Measurements from ENCODE around the gene VAMP5.
"Not testable (repeated sequence)": the region's sequence is repeated elsewhere in the genome, so short reads cannot be mapped to it uniquely, and the experiment has no call there.

The VAMP5 gene

GRCh38 chr2:85602476-85603234 is 18.4 kb downstream of the VAMP5 start, which contains the start of gene TMEM150A:
Gene TMEM150A (minus strand): TSS chr2:85602698. CDS start chr2:85601948, 750 bp downstream.
- DNase-seq: peak; percentile 25

GRCh38 chr2:85604133-85604444 is 19.9 kb downstream of the VAMP5 start:
- DNase-seq: not testable (repeated sequence)

GRCh38 chr2:85604568-85605339 is 20.5 kb downstream of the VAMP5 start:
- DNase-seq: no peak

- DNase-seq: no peak
Observed at GRCh38 chr2:85605406-85606115, 21.3 kb downstream of the VAMP5 start.

- DNase-seq: no peak
Observed at GRCh38 chr2:85606116-85606455, 21.9 kb downstream of the VAMP5 start.

- DNase-seq: no peak
Observed at GRCh38 chr2:85607268-85608215, 23.3 kb downstream of the VAMP5 start.

GRCh38 chr2:85611217-85611704 is 27.0 kb downstream of the VAMP5 start:
- no peak for DNase-seq

GRCh38 chr2:85611705-85612587 is 27.7 kb downstream of the VAMP5 start, which contains the start of gene C2orf68:
Gene C2orf68 (minus strand): TSS chr2:85612066. CDS start chr2:85611984, 82 bp downstream.
- peak; percentile 65 for DNase-seq

- no peak for DNase-seq
Observed at GRCh38 chr2:85613717-85614515, 29.7 kb downstream of the VAMP5 start.

GRCh38 chr2:85614757-85615156 is 30.5 kb downstream of the VAMP5 start:
- DNase-seq: not testable (repeated sequence)

- DNase-seq: no peak
Observed at GRCh38 chr2:85615413-85615728, 31.1 kb downstream of the VAMP5 start.

GRCh38 chr2:85617723-85618122 is 33.5 kb downstream of the VAMP5 start:
- DNase-seq: not testable (repeated sequence)

- DNase-seq: no peak
Observed at GRCh38 chr2:85619617-85620016, 35.4 kb downstream of the VAMP5 start.

GRCh38 chr2:85621338-85621737 is 37.1 kb downstream of the VAMP5 start:
- no peak for DNase-seq

- DNase-seq: no peak
Observed at GRCh38 chr2:85623991-85624390, 39.8 kb downstream of the VAMP5 start.

GRCh38 chr2:85628658-85629057 is 44.4 kb downstream of the VAMP5 start:
- DNase-seq: no peak

- DNase-seq: no peak
Observed at GRCh38 chr2:85631316-85631715, 47.1 kb downstream of the VAMP5 start.

- DNase-seq: no peak
Observed at GRCh38 chr2:85635011-85635410, 50.8 kb downstream of the VAMP5 start.

- DNase-seq: no peak
Observed at GRCh38 chr2:85635636-85636035, 51.4 kb downstream of the VAMP5 start.

- DNase-seq: no peak
Observed at GRCh38 chr2:85642725-85643124, 58.5 kb downstream of the VAMP5 start.

Measured in NCI-H2029 treated with DMSO at 0.1 percent for 48 hours (cell line).